ENCODE results near the gene CEPT1.

The CEPT1 gene

GRCh38 chr1:111200802-111201161, 60.8 kb downstream of the CEPT1 start:
- TF ChIP-seq POLR2AphosphoS5 (IDR thresholded peaks at IDR 0.05; ENCODE audit: borderline replicate concordance, low read depth, low read length) (no peak), FOXP2 (optimal IDR thresholded peaks at IDR 0.05; ENCODE audit: control extremely low read depth, extremely low read length, insufficient read depth) (no peak), EZH2 (IDR thresholded peaks at IDR 0.05) (no peak)
- Histone ChIP-seq H3K9ac (ENCODE audit: insufficient read length) (no peak overlapping the region), H3K4me3 (no peak overlapping the region), H3K36me3 (ENCODE audit: insufficient read depth, low read length) (no peaks in the 10 kb centered on the region), H3K27ac (no peak overlapping the region), H3K9me3 (ENCODE audit: low read depth, low read length) (no peaks in the 10 kb centered on the region)
- DNase-seq (ENCODE audit: low read depth, low spot score) = no peak

- DNase-seq (ENCODE audit: low read depth, low spot score) = no peak
- no peak overlapping the region for H3K4me3 ChIP-seq
- H3K27ac ChIP-seq = no peak overlapping the region
Measured at GRCh38 chr1:111201275-111202090, 61.5 kb downstream of the CEPT1 start.

GRCh38 chr1:111202366-111202706, 62.3 kb downstream of the CEPT1 start:
- Histone ChIP-seq H3K9ac (ENCODE audit: insufficient read length) (no peak overlapping the region), H3K9me3 (ENCODE audit: low read depth, low read length) (no peaks in the 10 kb centered on the region), H3K36me3 (ENCODE audit: insufficient read depth, low read length) (no peaks in the 10 kb centered on the region), H3K4me3 (no peak overlapping the region), H3K27ac (no peak overlapping the region)
- no peak for TF ChIP-seq POLR2AphosphoS5 (IDR thresholded peaks at IDR 0.05; ENCODE audit: borderline replicate concordance, low read depth, low read length)
- no peak for DNase-seq (ENCODE audit: low read depth, low spot score)

More at GRCh38 chr1:111201275-111202090, 61.5 kb downstream of the CEPT1 start:
- Histone ChIP-seq H3K9me3 (ENCODE audit: low read depth, low read length) (no peaks in the 10 kb centered on the region), H3K36me3 (ENCODE audit: insufficient read depth, low read length) (no peaks in the 10 kb centered on the region), H3K9ac (ENCODE audit: insufficient read length) (no peak overlapping the region)
- no peak for TF ChIP-seq POLR2AphosphoS5 (IDR thresholded peaks at IDR 0.05; ENCODE audit: borderline replicate concordance, low read depth, low read length)
- no peak for TF ChIP-seq FOXP2 (optimal IDR thresholded peaks at IDR 0.05; ENCODE audit: control extremely low read depth, extremely low read length, insufficient read depth)
- no peak for TF ChIP-seq EZH2 (IDR thresholded peaks at IDR 0.05)

- H3K27ac ChIP-seq = no peak overlapping the region
- H3K36me3 ChIP-seq (ENCODE audit: insufficient read depth, low read length) = no peaks in the 10 kb centered on the region
- no peak overlapping the region for H3K9ac ChIP-seq (ENCODE audit: insufficient read length)
- no peak for DNase-seq (ENCODE audit: low read depth, low spot score)
- no peak overlapping the region for H3K4me3 ChIP-seq
- no peak for TF ChIP-seq EZH2 (IDR thresholded peaks at IDR 0.05)
- no peak for TF ChIP-seq FOXP2 (optimal IDR thresholded peaks at IDR 0.05; ENCODE audit: control extremely low read depth, extremely low read length, insufficient read depth)
- no peaks in the 10 kb centered on the region for H3K9me3 ChIP-seq (ENCODE audit: low read depth, low read length)
Measured at GRCh38 chr1:111202707-111203623, 62.9 kb downstream of the CEPT1 start.

- no peaks in the 10 kb centered on the region for H3K36me3 ChIP-seq (ENCODE audit: insufficient read depth, low read length)
- H3K27ac ChIP-seq = no peak overlapping the region
- DNase-seq (ENCODE audit: low read depth, low spot score) = no peak
- H3K4me3 ChIP-seq = peak overlapping the region; percentile 68
- no peaks in the 10 kb centered on the region for H3K9me3 ChIP-seq (ENCODE audit: low read depth, low read length)
- no peak overlapping the region for H3K9ac ChIP-seq (ENCODE audit: insufficient read length)
- TF ChIP-seq EZH2 (IDR thresholded peaks at IDR 0.05) = no peak
- TF ChIP-seq FOXP2 (optimal IDR thresholded peaks at IDR 0.05; ENCODE audit: control extremely low read depth, extremely low read length, insufficient read depth) = no peak
- TF ChIP-seq POLR2AphosphoS5 (IDR thresholded peaks at IDR 0.05; ENCODE audit: borderline replicate concordance, low read depth, low read length) = no peak
Measured at GRCh38 chr1:111203681-111204200, 63.7 kb downstream of the CEPT1 start.

GRCh38 chr1:111204201-111204982, 64.4 kb downstream of the CEPT1 start:
- H3K27ac ChIP-seq = no peak overlapping the region
- no peak for DNase-seq (ENCODE audit: low read depth, low spot score)

GRCh38 chr1:111204983-111205713, 65.1 kb downstream of the CEPT1 start:
- Histone ChIP-seq H3K4me3 (no peak overlapping the region), H3K27ac (no peak overlapping the region), H3K36me3 (ENCODE audit: insufficient read depth, low read length) (no peaks in the 10 kb centered on the region), H3K9me3 (ENCODE audit: low read depth, low read length) (no peaks in the 10 kb centered on the region), H3K9ac (ENCODE audit: insufficient read length) (no peak overlapping the region)
- DNase-seq (ENCODE audit: low read depth, low spot score) = no peak
- TF ChIP-seq POLR2AphosphoS5 (IDR thresholded peaks at IDR 0.05; ENCODE audit: borderline replicate concordance, low read depth, low read length) = no peak
- TF ChIP-seq FOXP2 (optimal IDR thresholded peaks at IDR 0.05; ENCODE audit: control extremely low read depth, extremely low read length, insufficient read depth) = no peak
- TF ChIP-seq EZH2 (IDR thresholded peaks at IDR 0.05) = no peak

More at GRCh38 chr1:111204201-111204982, 64.4 kb downstream of the CEPT1 start:
- TF ChIP-seq POLR2AphosphoS5 (IDR thresholded peaks at IDR 0.05; ENCODE audit: borderline replicate concordance, low read depth, low read length) = no peak
- TF ChIP-seq FOXP2 (optimal IDR thresholded peaks at IDR 0.05; ENCODE audit: control extremely low read depth, extremely low read length, insufficient read depth) = no peak
- no peak for TF ChIP-seq EZH2 (IDR thresholded peaks at IDR 0.05)
- H3K4me3 ChIP-seq = peak overlapping the region; percentile 68
- H3K9ac ChIP-seq (ENCODE audit: insufficient read length) = no peak overlapping the region
- no peaks in the 10 kb centered on the region for H3K9me3 ChIP-seq (ENCODE audit: low read depth, low read length)
- H3K36me3 ChIP-seq (ENCODE audit: insufficient read depth, low read length) = no peaks in the 10 kb centered on the region

Data from SK-N-MC (cell line).